ENCODE results near the gene FRS2.
A peak's percentile ranks its signal among the peaks of the same experiment; 100 is the strongest.
"Not testable (repeated sequence)": the region's sequence is repeated elsewhere in the genome, so short reads cannot be mapped to it uniquely, and the experiment has no call there.

FRS2 gene

DNA sequence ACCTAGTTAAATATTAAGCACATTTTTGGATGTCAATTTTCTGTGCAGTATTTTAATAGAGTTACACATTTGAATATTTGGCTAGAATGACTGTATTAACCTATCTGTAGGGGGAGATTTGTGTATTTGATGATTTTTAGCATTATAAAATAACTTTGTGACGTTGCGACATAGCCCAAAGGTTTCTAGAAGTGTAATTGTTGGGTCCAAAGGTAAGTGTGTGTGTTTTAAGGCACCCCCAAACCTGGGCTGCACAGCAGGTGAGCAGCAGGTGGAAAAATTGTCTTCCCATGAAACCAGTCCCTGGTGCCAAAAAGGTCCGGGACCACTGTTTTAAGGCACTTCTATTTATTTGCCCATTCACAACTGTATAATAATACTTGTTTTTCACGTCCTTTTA is 118.3 kb downstream of the FRS2 start:
- no peak for DNase-seq

DNA sequence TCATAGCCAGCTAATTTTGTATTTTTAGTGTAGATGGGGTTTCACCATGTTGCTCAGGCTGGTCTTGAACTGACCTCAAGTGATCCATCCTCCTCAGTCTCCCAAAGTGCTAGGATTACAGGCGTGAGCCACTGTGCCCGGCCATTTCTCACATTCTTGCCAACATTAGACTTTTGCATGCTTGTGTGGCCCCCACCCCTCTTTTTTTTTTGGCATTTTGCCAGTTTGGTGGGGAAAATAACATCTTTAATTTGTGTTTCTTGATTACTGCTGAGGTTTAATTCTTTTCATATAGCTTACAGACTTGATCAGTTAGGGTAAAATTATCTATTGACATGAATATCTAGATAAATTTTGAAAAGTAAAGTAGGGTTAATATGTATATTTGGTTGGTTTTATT is 118.9 kb downstream of the FRS2 start:
- no peak for DNase-seq

DNA sequence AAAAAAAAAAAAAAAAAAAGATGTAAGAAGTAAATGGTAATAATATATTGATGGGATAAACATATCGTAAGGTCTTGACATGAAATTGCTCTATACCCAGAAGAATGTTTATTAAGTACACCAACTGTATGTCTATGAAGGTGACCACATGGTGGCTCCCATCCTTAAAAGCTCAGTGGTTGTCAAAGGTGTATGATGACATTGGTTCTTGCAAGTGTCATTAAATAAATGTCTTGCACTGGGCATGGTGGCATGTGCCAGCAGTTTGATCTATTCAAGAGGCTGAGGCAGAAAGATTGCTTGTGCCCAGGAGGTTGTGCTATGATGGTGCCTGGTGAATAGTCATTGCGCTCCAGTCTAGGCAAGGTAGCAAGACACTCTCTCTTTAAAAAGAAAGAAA is 125.5 kb downstream of the FRS2 start:
- DNase-seq = no peak

DNA sequence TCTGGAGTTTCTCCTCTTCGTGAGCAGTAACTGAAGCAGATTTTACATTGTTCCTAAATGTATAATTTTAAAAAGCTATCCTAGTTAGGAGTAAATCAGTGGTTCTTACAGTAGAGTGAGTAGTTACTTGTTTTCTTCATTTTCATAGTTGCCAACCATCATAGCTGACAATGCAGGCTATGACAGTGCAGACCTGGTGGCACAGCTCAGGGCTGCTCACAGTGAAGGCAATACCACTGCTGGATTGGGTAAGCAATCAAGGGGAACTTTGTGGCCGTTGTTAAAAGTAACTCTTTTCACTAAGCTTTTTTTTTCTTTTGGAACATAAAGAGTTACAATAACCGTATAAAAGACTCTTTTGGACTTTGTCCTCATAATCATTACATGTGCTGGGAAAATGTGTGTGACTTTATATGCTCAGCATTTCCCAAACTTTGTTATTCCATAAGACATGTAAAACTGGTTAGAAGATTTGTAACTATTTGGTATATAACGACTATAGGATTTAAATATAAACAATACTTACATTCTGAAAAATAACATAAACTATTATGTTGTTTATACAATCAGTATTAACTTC is 128.1 kb downstream of the FRS2 start:
- no peak for DNase-seq

DNA sequence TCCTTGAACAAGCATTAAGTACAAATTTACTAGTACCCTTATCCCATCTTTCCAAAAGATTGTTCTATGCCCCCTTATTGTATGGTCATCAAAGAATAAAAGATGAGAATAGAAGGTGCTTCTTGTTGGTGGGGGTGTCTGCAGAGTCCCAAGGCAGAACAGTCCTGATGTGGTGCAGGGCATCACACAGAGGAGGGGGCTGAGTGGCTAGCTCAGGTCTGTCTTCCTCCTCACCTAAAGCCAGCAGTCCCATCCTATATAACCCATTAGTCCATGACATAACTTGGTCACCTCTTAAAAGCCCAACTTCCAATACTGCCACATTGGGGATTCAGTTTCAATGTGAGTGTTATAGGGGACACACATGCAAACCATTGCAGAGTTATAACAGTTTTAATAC is 130.6 kb downstream of the FRS2 start:
- no peak for DNase-seq

DNA sequence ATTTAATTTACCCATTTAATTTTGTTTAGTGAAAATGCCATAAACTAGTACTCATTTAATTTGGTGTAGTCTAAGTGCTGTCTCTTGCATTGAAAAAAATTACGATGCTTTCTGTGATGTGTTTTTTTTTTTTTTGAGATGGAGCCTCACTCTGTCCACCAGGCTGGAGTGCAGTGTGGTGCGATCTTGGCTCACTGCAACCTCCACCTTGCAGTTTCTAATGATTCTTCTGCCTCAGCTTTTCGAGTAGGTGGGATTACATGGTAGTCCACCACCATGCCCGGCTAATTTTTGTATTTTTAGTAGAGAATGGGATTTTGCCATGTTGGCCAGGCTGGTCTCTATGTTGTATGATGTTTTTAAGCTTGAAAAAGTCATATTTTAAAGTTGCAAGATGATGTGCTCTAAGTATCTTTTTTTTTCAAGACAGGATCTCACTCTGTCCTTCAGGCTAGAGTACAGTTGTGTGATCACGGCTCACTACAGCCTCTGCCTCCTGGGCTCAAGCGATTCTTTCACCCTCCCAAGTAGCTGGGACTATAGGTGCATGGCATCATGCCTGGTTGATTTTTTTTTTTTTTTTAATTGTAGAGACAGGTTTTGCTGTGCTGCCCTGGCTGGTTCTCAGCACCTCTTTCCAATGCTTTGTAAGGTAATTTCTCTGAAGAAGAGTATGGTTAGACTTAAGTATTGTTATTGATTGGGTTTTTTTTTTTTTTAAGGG is 131.9 kb downstream of the FRS2 start:
- DNase-seq = no peak

DNA sequence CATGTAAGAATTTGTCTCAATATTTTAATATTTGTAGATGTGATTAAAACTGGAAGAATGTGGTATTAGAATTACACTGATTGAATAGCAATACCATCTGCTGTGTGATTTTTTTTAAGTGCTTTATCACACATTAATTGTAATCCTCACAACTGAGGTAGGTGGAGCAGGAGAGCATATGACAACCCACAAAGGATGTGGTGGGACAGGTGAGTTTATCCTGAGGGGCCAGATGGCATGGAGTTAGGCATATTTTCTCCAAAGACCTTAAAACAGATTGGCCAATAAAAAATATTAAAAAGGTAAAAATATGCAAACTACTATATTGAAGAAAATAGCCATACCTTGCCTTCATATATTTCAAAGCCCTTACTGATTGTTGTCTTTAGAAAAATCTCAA is 132.8 kb downstream of the FRS2 start:
- peak; percentile 47 for DNase-seq

DNA sequence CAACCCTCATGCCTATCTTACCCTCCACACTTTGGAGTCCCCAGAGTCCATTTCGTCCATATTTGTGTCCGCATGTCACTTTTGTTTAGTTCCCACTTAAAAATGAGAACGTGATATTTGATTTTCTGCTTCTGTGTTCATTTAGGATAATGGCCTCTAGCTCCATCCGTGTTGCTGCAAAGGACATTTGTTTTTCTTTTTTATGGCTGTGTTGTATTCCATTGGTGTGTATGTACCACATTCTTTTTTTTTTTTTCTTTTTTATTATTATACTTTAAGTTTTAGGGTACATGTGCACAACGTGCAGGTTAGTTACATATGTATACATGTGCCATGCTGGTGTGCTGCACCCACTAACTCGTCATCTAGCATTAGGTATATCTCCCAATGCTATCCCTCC is 133.4 kb downstream of the FRS2 start:
- not testable (repeated sequence) for DNase-seq

DNA sequence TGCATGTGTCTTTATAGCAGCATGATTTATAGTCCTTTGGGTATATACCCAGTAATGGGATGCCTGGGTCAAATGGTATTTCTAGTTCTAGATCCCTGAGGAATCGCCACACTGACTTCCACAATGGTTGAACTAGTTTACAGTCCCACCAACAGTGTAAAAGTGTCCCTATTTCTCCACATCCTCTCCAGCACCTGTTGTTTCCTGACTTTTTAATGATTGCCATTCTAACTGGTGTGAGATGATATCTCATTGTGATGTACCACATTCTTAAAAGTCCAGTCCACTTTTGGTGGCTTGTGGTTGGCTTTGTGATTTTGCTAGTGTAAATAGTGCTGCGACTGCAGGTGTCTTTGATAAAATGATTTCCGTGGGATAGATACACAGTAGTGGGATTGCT is 134.1 kb downstream of the FRS2 start:
- DNase-seq = not testable (repeated sequence)

DNA sequence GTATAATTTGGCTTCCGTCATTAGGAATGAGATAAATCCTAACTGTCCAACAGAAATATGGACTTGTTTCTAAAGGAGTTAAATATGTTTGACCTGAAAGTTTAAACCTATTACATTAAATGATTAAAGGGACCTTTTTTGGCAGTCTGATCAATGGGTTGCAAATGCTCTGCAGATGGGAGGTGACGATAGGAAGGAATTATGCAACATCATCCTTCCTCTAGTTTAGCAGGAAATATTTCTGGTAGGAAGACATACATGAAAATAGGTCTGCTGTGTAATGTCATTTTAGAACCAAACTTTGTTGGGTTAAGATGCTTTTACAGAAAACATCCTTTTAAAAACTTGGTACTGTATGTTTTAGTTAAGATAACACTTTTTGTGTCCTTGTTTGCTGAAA is 137.9 kb downstream of the FRS2 start:
- DNase-seq = no peak

DNA sequence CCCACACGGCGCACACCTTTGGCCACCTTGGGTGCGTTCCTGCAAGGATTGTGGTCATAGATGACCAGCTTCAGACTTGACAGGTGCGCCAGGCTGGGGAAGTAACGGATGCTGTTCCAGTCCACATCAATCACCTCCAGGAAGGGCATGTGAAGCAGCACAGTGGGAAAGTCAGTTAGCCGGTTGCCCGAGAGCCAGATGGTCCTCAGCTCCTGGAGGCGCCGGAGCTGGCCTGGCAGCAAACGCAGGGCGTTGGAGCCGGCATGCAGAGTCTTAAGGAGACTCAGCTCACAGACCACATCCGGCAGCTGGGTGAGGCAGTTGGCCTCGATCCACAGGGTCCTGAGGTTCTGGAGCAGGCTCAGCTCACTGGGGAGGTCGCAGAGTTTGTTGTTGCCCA is 139.9 kb downstream of the FRS2 start:
- no peak for DNase-seq

DNA sequence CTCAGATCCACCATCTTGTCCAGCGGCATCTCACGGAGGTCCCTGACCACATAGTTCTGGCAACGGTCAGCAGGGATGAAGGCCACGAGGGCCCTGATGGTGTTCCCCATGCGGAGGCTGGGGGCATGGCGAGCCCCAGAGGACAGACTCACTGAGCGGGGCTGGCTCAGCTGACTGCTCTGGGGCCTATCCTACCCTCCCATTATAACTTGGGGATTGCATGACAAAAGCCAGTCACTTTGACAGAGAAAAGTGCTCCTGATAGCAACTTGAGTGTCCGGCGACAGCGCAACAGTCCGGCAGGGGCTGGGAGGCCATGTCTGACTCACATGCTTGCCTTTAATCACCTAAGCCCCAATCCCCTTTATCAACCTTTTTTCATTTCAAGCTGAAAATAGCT is 140.5 kb downstream of the FRS2 start, which contains the start of gene LRRC10:
LRRC10 (minus strand) TSS at position 179 of the 400 bp plus-strand sequence; CDS start at position 110, 69 bp downstream.
- no peak for DNase-seq

DNA sequence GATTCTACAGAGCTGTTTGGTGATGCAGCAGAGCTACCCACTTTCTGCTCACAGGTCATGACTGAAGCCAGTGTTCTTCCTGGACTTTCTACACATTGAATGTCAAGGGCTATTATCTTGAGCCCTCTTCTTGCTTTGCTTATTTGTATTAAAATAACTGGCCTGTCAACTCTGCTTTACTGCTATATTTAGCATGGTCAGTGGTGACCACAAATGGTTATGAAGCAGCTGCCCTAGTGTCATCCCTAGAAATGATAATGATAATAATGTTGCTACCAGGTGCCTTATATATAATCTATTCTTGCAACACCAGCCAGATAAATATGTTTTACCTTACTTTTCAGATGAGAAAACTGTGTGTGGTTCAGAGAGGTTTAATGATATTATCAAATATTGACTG is 143.2 kb downstream of the FRS2 start:
- DNase-seq = no peak

DNA sequence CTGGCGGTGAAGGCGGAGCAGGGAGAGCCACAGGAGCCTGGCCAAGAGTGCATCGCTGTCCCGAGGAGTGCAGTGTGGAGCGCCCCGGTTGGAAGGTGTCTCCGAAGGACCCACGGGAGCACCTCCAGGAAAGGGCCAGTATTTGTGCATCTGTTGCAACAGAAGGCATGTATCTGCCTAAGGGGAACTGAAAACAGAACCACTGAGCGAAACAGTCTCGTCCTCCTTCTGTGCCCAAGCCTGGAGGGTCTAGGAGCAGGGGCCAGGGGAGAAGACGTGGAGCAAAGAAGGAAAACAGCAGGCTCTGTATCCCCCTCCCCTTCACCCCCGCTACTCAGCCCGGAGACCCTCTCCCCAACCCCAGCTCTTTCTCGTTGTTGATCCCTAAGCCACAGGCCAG is 145.8 kb downstream of the FRS2 start:
- peak; percentile 58 for DNase-seq

DNA sequence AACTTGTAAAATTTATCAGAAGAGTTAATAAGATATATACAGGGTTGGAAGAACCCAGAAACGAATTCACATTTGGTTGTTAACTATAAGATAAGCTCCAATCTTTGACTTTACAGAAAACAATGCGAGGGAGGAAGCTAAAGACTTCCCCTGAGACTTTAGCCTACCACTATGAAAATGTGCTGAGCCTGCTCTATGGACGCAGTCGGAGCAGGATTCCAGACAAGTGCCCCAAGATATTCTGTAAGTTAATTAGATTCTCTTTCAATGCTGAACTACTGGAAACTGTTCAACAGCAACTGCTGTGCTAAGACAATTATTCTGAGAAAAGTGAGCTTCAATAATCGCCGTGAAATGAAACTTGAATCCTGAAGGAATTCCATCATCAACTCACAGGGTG is 148.9 kb downstream of the FRS2 start:
- DNase-seq = no peak

DNA sequence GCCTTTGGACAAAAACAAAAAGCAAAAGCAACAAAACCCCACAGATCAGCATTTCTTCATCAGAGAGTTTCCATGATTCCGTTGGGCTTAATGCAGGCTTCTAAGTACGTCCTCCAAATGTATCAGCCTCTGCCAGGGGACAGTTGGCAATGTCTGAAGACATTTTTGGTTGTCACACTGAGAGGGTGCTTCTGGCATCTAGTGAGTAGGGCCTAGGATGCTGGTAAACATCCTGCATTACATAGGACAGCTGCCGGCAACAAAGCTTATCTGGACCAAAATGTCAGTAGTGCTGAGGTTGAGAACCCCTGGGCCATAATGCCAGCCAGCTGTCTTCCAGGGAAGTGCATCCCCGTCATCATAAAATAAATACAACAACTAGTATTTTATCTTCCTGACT is 149.9 kb downstream of the FRS2 start:
- DNase-seq = no peak

DNA sequence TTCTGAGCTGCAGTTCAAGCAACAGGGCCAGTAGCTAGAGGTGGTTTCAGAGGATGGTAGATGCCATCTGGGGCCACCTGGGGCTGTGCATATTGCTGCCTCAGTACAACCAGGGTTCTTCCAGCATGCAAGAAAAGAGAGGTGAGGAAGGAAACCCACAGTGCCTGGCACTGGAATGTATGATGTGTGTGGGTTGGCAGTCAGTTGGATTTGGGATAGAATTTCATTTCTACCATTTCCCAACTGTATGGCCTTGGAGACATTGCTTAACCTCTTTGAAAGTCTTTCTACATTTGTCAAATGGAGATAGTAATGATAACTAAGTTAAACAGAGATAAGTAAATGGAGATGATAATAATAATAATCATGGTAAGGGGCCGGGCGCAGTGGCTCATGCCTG is 150.7 kb downstream of the FRS2 start:
- DNase-seq = no peak

DNA sequence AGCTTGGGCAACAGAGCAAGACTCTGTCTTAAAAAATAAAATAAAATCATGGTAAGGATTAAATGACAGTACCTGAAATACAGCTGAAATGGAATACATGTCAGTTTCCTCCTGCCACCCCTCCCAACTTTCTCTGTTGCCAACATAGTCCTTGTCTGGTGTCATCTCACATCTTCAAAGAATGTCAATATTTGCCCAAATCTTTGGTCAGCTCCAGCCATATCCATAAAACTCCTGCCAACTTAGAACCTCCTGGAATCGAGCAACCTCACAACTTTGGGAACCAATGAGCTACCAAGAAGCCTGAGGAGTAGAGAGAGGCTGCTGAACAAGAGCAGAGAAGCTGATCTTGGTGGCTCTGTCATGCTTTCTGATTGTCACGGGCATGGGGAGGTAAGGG is 151.4 kb downstream of the FRS2 start:
- no peak for DNase-seq

DNA sequence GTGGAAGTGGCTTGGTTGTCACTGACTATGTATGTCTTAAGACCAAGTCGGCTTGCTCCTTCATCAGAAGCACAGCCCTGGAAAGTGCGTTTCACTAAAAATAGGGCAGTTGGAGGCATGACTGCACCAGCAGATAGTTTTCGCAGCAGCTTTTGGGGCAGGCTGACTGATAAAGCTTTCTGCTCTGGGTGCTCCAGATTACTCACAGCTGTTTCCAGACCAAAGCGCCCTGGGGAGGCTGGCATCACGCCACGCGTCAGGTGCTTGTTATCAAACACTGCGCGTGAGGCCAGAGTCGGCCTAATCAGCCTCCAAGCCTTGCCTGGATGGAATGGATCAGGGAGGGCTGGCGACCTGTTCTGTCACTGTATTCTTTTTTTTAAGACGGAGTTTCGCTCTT is 153.8 kb downstream of the FRS2 start:
- DNase-seq = peak; percentile 76

DNA sequence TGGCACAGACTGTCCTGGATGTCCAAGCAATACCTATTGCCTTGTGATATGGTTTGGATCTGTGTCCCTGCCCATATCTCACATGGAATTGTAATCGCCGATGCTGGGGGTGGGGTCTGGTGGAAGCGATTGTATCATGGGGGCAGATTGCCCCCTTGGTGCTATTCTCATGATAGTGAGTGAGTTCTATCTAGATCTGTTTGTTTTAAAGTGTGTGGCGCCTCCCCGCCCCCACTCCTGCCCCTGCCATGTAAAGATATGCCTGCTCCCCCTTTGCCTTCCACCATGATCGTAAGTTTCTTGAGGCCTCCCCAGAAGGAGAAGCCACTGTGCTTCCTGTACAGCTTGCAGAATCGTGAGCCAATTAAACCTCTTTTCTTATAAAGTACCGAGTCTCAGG is 157.3 kb downstream of the FRS2 start:
- DNase-seq = no peak

Measured in NCI-H2171 (cell line).